ENCODE data around the gene DDRGK1.
"Not testable (repeated sequence)": the region's sequence is repeated elsewhere in the genome, so short reads cannot be mapped to it uniquely, and the experiment has no call there.

DNA sequence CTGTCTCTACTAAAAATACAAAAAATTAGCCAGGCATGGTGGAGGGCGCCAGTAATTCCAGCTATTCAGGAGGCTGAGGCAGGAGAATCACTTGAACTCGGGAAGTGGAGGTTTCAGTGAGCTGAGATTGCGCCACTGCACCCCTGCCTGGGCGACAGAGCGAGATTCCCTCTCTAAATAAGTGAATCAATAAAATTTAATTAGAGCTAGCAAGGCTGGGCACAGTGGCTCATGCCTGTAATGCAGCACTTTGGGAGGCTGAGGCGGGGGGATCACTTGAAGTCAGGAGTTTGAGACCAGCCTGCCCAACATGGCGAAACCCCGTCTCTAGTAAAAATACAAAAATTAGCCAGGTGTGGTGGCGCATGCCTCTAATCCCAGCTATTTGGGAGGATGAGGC, 16.6 kb downstream of the DDRGK1 start:
- not testable (repeated sequence) for TF ChIP-seq EZH2 (IDR thresholded peaks at IDR 0.05; ENCODE audit: borderline replicate concordance); EZH2phosphoT487 (IDR thresholded peaks at IDR 0.05; ENCODE audit: low read depth, severe bottlenecking, unreplicated experiment)
- TF ChIP-seq, protein P1, sequence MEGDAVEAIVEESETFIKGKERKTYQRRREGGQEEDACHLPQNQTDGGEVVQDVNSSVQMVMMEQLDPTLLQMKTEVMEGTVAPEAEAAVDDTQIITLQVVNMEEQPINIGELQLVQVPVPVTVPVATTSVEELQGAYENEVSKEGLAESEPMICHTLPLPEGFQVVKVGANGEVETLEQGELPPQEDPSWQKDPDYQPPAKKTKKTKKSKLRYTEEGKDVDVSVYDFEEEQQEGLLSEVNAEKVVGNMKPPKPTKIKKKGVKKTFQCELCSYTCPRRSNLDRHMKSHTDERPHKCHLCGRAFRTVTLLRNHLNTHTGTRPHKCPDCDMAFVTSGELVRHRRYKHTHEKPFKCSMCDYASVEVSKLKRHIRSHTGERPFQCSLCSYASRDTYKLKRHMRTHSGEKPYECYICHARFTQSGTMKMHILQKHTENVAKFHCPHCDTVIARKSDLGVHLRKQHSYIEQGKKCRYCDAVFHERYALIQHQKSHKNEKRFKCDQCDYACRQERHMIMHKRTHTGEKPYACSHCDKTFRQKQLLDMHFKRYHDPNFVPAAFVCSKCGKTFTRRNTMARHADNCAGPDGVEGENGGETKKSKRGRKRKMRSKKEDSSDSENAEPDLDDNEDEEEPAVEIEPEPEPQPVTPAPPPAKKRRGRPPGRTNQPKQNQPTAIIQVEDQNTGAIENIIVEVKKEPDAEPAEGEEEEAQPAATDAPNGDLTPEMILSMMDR (IDR thresholded peaks at IDR 0.05; ENCODE audit: poor library complexity): not testable (repeated sequence)
